PFSK-1 (cell line): ENCODE data around the gene S100A14.

Source experiments
- FOXP2 ChIP-seq: optimal IDR thresholded peaks from 2 replicates; pipeline ENCODE3; 2011; ENCODE audit warnings: borderline replicate concordance, control low read depth, inconsistent platforms; ENCODE audit not compliant: insufficient read depth; ENCODE audit errors: extremely low read length, extremely low read depth
- POLR2AphosphoS5 ChIP-seq: IDR thresholded peaks from 2 replicates; pipeline ENCODE4 v1.6.1; 2012; ENCODE audit warnings: low read depth, mild to moderate bottlenecking, control low read depth, low read length, moderate library complexity
- REST ChIP-seq, 2 experiments: IDR thresholded peaks; 2 replicates each; pipeline versions ENCODE4 v1.6.1 to v1.8.0; 2011 to 2012; ENCODE audit warnings: low read depth in 2 of 2, low read length in 2 of 2, control low read depth in 1 of 2, inconsistent platforms in 1 of 2, mild to moderate bottlenecking in 1 of 2, moderate library complexity in 1 of 2; ENCODE audit not compliant: insufficient read depth in 1 of 2
- SIN3A ChIP-seq: IDR thresholded peaks from 2 replicates; pipeline ENCODE4 v1.6.1; 2012; ENCODE audit warnings: mild to moderate bottlenecking, low read length, moderate library complexity, borderline replicate concordance; ENCODE audit not compliant: insufficient read depth
- TAF1 ChIP-seq: IDR thresholded peaks from 2 replicates; pipeline ENCODE4 v1.6.1; 2012; ENCODE audit warnings: low read length, control low read depth, borderline replicate concordance; ENCODE audit not compliant: insufficient read depth

S100A14 gene

GRCh38 chr1:153643816-153644215, 27.7 kb upstream of the S100A14 start:
- TF ChIP-seq SIN3A (no peak), TAF1 (no peak), FOXP2 (no peak), REST (IDR thresholded peaks at IDR 0.05; ENCODE audit: insufficient read depth in 1 of 2, low read depth in 2 of 2, low read length in 2 of 2) (no peak), POLR2AphosphoS5 (no peak)

GRCh38 chr1:153643100-153643499, 27.0 kb upstream of the S100A14 start:
- TF ChIP-seq POLR2AphosphoS5: no peak
- TF ChIP-seq REST (IDR thresholded peaks at IDR 0.05; ENCODE audit: insufficient read depth in 1 of 2, low read depth in 2 of 2, low read length in 2 of 2): no peak
- TF ChIP-seq TAF1: no peak
- no peak for TF ChIP-seq SIN3A
- TF ChIP-seq FOXP2: no peak

- TF ChIP-seq REST (IDR thresholded peaks at IDR 0.05; ENCODE audit: insufficient read depth in 1 of 2, low read depth in 2 of 2, low read length in 2 of 2): no peak
- no peak for TF ChIP-seq POLR2AphosphoS5
- TF ChIP-seq TAF1: no peak
- no peak for TF ChIP-seq SIN3A
- TF ChIP-seq FOXP2: no peak
Observed at GRCh38 chr1:153642161-153642560, 26.0 kb upstream of the S100A14 start.

DNA sequence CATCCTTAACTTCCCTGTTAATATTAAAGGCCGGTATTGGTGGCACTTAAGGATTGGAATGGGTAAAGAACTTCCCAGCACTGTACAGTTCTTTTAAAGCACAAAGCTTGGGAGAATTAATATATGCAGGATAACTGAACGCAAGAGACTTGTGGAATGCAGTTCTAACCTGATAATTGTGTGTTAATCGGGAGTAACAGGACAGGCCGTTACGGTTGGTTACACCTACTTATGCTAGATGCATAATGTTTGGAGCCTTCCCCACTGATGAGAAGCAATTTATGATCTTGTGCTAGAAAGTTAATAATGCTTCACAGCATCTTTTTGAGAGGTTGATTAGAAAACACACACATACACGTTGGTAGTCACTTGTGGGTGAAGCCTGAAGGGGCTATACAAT, 24.7 kb upstream of the S100A14 start:
- no peak for TF ChIP-seq FOXP2
- TF ChIP-seq REST (IDR thresholded peaks at IDR 0.05; ENCODE audit: insufficient read depth in 1 of 2, low read depth in 2 of 2, low read length in 2 of 2): no peak
- no peak for TF ChIP-seq SIN3A
- TF ChIP-seq POLR2AphosphoS5: no peak; the same call in 1 of the 2 replicates
- no peak for TF ChIP-seq TAF1

DNA sequence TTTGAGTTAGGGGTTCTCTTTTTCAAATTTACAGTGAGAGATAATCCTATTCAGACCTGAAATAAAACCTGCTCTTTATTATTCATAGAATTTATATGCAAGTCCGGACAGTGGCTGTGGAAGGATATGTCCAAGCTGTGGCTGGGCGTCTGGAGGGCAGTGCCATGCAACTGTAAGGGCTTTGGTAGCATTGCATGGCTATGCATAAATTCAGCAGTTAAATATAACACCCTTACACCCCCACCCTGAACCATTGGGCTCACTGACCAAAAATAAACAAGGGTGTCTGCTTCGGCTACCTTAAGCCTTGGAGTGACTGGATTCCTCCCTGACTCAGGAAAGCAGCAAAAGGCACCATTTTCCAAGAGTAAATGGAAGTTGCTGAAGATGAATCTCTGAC, 23.2 kb upstream of the S100A14 start:
- TF ChIP-seq REST (IDR thresholded peaks at IDR 0.05; ENCODE audit: insufficient read depth in 1 of 2, low read depth in 2 of 2, low read length in 2 of 2) (no peak), SIN3A (no peak)
